Dermis microvascular lymphatic vessel endothelial cell (primary cell): Measurements from ENCODE around the gene PRKAB1. TPM values are rescaled to one million over a fixed set of nuclear protein-coding genes. Genes with fewer than 3 reads are reported as not detected.
A peak's percentile ranks its signal among the peaks of the same experiment; 100 is the strongest.
"Not testable (repeated sequence)": the region's sequence is repeated elsewhere in the genome, so short reads cannot be mapped to it uniquely, and the experiment has no call there.

Experiments used
- DNase-seq, 2 donors: peaks; one replicate each; pipeline versions ENCODE4 v3.0.0 to v3.0.0-alpha.2; 2010; ENCODE audit warnings: low read depth in 2 of 2
- total RNA-seq: library from RNA; depleted of rRNA; stranded (reverse); fragments of >200 nt; gene quantifications from 2 replicates; pipeline ENCODE4 v1.2.1, GENCODE V29; 2014

Gene PRKAB1
- total RNA-seq, 1 donor from 2014 or later, result 11.4 TPM

- no peak for DNase-seq
These were observed 16.9 kb downstream of the PRKAB1 start for GRCh38 chr12:119684711-119685369.

DNA sequence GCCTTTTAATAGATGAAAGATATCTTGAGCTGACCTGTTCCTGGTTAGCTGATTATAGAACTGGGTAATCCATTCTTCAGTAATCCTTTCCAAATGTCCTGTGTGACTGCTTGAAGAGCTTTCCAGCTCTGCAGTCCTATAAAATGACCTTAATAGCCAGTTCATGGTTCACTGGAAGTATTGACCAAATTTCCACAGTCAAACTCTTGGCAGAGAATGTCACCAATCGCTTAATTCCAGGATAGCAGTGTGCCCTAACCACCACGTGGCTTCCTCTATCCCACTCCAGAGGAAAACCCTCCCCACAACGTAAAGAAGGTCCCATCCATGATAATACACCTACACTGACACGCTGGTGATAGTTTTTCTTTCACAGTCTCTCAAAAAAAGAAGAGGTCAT, 17.4 kb downstream of the PRKAB1 start:
- no peak for DNase-seq

DNA sequence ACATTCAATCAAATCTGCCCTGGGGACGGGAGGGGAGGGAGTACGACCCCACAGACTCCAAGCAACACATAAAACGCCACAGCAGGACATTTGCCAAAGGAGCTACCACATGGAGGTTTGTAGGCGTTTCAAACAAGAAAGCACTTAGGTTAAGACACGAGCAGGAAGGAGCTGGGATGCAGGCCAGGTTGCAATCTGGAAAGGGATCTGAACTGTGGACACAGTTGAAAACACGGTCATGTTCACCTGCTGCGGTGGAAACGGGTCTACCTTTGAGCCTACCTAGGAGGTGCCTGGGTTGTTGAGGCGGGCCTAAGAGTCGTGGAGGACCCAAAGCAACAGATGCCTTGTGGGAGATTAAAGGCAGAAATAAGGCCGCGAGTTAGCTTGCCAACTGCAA, 18.4 kb downstream of the PRKAB1 start:
- no peak for DNase-seq

DNA sequence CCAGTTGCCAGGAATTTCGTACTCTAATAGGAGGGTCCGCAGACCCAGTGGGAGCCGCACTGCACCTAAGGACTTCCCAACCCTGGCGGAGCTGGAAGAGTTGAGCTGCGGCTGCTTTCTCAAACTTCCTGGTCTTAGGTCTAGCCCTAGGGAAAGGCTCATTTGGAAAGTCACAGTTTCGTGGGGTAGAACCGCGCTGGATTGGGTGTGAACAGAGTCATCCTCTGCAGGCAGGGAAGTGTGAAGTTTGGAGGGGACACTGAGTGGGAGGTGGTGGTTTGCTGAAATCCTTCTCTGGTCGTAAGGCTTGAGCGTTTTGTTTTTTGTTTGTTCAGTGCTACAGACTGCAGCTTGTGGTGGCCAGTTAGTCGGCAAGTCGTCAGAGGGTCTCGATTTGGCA, 18.8 kb downstream of the PRKAB1 start:
- DNase-seq, result no peak

GRCh38 chr12:119687406-119687805, 19.5 kb downstream of the PRKAB1 start:
- DNase-seq, result no peak

DNA sequence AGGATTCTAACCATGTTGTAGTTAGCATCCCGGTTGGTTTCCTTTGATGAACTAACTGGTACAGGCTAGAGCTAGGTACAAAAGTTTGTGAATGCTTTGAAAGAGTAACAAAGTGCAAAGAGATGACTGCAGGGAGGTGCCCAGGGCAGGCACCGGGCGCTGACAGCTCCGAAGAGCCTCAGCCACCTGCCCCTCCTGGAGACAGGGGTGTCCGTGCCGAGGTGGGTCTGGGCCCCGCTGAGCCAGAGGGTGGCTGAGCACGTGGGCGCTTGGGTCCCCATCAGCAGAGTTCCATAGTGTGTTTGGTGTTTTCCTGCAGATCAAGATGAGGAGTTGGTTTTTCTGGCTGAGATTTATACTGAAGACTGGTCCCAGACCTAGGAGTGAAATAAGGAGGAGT, 19.9 kb downstream of the PRKAB1 start:
- no peak for DNase-seq

GRCh38 chr12:119689935-119690500, 22.1 kb downstream of the PRKAB1 start:
- no peak for DNase-seq

DNA sequence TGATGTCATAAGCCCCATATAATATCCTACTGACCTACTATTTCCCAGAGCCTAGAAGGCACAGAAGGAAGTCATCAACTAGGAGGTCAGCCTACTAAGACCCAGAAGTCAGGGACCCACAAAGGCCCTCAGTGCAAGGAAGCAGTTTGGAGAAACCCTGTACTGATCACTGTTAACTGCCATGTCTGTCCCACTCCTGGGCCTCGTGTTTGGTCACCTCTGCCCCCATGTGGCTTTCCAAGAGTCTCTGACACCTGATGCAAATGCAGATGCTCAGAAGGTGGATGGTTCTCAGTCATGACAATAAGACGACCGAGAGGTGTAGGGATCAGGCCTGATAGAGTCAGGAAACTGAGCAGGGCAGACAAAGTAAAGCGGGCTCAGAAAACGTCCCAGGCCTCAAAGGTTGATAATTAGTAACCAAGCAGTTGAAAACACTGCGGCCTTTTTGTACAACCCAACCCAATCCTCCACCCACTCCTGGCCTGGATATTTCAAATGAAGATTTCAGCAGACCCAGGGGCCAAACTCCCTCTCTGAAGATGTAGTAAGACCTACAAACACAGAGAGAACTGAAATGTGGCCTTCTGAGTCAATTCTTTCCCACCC, 23.4 kb downstream of the PRKAB1 start:
- DNase-seq, result no peak

DNA sequence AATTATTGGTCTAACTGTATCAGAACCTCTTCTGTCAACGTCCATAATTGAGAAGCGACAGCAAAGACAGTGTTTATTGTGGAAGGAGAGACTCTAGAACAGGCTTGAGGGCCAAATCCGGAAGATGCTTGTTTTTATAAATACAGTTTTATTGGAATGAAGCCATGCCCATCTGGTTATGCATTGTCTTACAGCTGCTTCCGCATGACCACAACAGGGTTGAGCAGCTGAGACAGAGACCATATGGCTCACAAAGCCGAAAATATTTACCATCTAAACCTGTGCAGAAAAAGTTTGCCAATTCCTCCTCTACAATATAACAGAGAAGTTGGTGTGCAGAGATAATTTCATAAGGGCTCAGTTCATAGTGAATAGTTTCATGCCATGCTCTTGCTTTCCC, 24.5 kb downstream of the PRKAB1 start:
- DNase-seq, result peak; percentile 53 to 90

- DNase-seq, result peak in 1 of 2 donors; percentile 87
These were observed 25.1 kb downstream of the PRKAB1 start for GRCh38 chr12:119692997-119693396.

- no peak for DNase-seq
These were observed 25.6 kb downstream of the PRKAB1 start for GRCh38 chr12:119693511-119693910.

DNA sequence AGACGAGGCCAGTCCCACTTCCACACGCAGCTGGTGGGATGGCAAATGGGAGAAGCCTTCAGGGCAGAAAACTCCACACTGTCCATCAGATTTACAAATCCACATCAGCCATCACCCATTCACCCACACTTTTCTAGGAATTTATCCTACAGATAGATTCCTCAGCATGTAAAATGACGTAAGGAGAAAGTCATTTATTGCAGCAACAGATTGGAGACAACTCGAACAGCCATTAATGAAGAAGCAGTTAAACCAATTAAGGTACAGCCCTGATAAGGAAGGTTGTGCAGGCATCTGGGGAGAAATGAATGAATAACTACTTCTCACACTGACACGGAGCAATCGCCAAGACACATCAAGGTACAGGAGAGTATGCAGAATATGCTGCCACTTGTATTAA, 26.2 kb downstream of the PRKAB1 start:
- DNase-seq, result no peak

DNA sequence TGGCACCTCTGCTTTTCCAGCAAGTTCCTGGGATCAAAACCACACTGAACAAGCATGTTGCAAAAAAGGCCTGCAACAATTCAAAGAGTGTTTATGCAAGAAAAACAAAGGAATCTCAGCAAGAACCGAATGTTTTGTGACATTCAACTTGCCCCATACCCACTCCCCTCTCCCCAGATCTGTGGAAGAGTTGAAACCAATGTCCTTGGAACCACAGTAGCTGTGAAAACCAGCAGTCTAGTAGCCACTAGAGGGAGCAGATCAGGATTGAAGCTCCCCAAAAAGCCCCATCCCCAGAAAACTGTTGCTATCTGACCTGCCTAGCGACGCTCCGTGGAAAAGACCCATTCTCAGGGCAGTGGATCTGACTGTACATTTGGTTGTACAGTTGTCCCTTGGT, 27.1 kb downstream of the PRKAB1 start:
- peak in 1 of 2 donors; percentile 24 for DNase-seq

GRCh38 chr12:119696943-119697342, 29.0 kb downstream of the PRKAB1 start:
- no peak for DNase-seq

GRCh38 chr12:119699199-119699760, 31.3 kb downstream of the PRKAB1 start:
- DNase-seq, result no peak

- DNase-seq, result no peak
These were observed 32.1 kb downstream of the PRKAB1 start for GRCh38 chr12:119700078-119700477.

GRCh38 chr12:119704065-119704747, 36.3 kb downstream of the PRKAB1 start:
- peak; percentile 52 to 71 for DNase-seq

DNA sequence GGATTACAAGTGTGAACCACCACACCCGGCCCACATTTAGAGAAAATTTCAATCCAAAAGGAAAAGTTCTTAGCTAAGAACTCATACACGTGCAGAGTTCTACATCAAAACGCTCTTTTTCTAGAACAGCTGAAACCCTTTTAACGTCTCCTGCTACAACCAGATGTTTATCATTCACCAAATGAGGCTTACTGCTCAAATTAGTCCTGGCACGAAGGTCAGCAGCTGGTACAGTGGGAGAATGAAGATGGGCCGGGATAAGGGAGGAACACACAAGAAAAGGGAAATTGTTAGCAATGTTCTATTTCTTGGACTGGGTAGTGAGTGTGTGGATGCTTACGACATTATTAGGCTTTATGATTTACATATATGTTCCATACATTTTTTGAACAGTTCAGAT, 37.2 kb downstream of the PRKAB1 start:
- DNase-seq, result no peak

- DNase-seq, result not testable (repeated sequence)
These were observed 38.5 kb downstream of the PRKAB1 start for GRCh38 chr12:119706427-119706826.

- no peak for DNase-seq
These were observed 42.5 kb downstream of the PRKAB1 start for GRCh38 chr12:119710374-119710964.

- DNase-seq, result no peak
These were observed 43.1 kb downstream of the PRKAB1 start for GRCh38 chr12:119710965-119711551.
